BE2C (cell line): ENCODE results near the gene CALHM5.

Experiments
- DNase-seq: peaks from one replicate; pipeline ENCODE4 v3.0.0-alpha.2; 2020
- H3K27me3 ChIP-seq: fragments of 250-450 bp; sonication (Bioruptor Pico); 2 replicates; pipeline ENCODE4 v1.5.1; 2020; ENCODE audit warnings: mild to moderate bottlenecking
- H3K36me3 ChIP-seq: fragments of 250-450 bp; sonication (Bioruptor Pico); 2 replicates; pipeline ENCODE4 v1.5.1; 2020; ENCODE audit warnings: mild to moderate bottlenecking
- H3K4me1 ChIP-seq: fragments of 250-450 bp; sonication (Bioruptor Pico); 2 replicates; pipeline ENCODE4 v1.5.1; 2020
- H3K4me3 ChIP-seq: 2 replicates; pipeline ENCODE4 v1.5.1; 2011; ENCODE audit warnings: low read depth, low read length
- H3K9me3 ChIP-seq: fragments of 250-450 bp; sonication (Bioruptor Pico); 2 replicates; pipeline ENCODE4 v1.5.1; 2020
- TF ChIP-seq, protein P1 (sequence below): IDR thresholded peaks from 2 replicates; pipeline ENCODE4 v1.5.1; 2012; ENCODE audit warnings: mild to moderate bottlenecking, low read depth, low read length

CALHM5 gene

DNA sequence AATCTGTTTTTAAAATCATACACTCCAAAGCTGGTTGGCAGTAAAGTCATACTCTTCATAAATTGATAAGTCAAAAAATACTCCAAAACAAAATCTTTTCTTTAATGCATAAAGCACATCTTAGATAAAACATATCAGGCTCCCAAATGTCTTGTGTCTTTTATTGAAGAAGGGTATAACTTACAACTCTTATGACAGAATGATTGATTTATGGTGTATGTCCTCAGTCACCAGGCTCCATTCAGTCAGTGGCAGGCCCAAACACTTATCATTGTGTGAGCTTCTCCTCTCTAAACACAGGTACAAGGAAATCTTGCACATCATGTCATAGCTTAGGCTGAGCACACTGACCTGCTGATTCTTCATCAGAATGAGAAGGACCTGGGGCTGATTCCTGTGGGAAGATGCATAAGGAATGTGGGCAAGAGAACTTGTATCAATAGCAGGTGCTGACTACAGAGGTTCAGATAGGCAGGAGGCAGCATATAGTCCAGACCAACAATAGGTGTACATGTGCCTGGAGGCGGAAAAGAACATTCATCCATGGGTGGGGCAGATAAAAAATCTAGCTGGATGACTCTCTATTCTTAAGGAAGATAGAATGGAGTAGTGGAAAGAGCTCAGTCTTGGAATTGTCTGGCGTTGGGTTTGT is 1.9 kb downstream of the CALHM5 start:
- TF ChIP-seq, protein P1, sequence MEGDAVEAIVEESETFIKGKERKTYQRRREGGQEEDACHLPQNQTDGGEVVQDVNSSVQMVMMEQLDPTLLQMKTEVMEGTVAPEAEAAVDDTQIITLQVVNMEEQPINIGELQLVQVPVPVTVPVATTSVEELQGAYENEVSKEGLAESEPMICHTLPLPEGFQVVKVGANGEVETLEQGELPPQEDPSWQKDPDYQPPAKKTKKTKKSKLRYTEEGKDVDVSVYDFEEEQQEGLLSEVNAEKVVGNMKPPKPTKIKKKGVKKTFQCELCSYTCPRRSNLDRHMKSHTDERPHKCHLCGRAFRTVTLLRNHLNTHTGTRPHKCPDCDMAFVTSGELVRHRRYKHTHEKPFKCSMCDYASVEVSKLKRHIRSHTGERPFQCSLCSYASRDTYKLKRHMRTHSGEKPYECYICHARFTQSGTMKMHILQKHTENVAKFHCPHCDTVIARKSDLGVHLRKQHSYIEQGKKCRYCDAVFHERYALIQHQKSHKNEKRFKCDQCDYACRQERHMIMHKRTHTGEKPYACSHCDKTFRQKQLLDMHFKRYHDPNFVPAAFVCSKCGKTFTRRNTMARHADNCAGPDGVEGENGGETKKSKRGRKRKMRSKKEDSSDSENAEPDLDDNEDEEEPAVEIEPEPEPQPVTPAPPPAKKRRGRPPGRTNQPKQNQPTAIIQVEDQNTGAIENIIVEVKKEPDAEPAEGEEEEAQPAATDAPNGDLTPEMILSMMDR: no peak
- no peaks in the 10 kb centered on the region for H3K4me1 ChIP-seq
- no peaks in the 10 kb centered on the region for H3K9me3 ChIP-seq
- DNase-seq: no peak
- H3K27me3 ChIP-seq: no peaks in the 10 kb centered on the region
- no peak overlapping the region for H3K4me3 ChIP-seq
- no peaks in the 10 kb centered on the region for H3K36me3 ChIP-seq

DNA sequence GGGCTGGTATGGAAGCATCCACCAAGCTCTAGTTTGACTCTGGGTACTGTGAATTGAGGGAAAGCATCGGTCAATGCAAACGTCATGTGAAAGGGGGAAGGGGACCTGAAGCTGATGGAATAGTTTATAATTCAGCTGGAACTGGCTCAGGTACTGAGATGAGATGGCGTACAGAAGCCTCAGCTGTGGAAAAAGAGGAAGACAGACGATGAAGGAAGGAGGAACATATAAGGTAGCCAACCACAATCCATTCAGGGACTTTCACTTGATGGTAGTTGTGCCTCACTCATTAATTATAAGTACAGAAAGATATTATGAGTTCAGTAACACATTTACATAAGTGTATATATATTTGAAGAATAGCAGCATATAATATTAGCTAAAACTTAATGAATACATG is 2.7 kb downstream of the CALHM5 start:
- Histone ChIP-seq H3K27me3 (no peaks in the 10 kb centered on the region), H3K36me3 (no peaks in the 10 kb centered on the region), H3K9me3 (no peaks in the 10 kb centered on the region), H3K4me1 (no peaks in the 10 kb centered on the region), H3K4me3 (no peak overlapping the region)
- DNase-seq: no peak
- TF ChIP-seq, protein P1: no peak

DNA sequence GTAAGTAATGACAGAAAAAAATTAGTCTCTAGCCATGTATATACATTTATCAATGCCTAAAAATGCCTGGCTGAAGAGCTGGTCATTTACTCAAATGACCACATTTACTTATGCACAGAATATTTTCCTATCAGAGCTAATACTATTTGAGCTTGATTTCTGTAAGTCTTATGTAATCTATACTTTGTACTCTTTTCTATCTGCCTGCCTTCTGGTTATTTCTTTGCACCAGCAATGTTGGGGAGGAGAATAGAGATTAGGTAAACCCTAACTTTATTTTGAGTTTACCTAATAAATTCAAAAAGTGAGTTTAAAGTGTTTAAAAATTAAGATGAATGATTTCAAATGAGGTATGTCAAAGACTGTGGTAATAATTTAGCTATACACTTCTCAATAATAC is 3.7 kb downstream of the CALHM5 start:
- no peaks in the 10 kb centered on the region for H3K4me1 ChIP-seq
- DNase-seq: no peak
- no peaks in the 10 kb centered on the region for H3K27me3 ChIP-seq
- TF ChIP-seq, protein P1: no peak
- no peaks in the 10 kb centered on the region for H3K9me3 ChIP-seq
- no peaks in the 10 kb centered on the region for H3K36me3 ChIP-seq
- H3K4me3 ChIP-seq: no peak overlapping the region

DNA sequence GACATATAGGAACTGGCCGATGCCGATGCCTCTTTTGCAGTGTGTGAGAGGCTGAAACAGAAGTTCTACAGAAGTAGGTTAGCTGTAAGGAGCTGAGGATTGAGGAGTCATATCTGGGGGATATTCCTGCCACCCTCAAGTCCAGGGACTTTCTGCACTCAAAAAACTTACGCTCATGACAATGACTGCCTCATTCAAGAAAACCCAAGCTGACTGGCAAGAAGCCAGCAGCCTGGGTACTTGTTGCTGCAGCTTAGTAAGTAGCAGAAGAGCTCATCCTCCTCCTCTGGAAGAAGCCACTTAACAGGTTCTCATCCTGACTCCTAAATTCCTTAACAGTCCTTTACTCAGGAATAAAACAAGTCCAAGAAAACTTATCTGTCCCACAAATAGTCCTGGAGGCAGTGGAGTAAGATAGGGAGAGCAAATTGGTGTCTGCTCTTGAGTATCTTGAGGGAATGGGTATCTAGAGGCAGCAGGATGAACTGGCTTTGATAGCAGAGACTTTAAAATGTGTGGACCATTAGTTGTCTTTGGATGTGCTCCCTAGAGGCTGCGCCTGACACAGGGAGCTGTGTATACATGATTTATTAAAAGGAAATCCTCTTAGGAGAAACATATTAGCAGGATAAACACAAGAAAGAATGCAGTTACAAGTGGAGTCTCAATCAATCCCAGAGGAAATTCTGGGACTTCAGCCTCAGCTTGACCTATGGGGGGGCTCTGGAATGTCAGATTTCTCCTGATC is 7.4 kb downstream of the CALHM5 start:
- DNase-seq: peak; percentile 18
- Histone ChIP-seq H3K4me3 (no peak overlapping the region), H3K4me1 (peaks cover 7% of the 10 kb centered on the region), H3K36me3 (no peaks in the 10 kb centered on the region), H3K27me3 (no peaks in the 10 kb centered on the region), H3K9me3 (no peaks in the 10 kb centered on the region)
- TF ChIP-seq, protein P1: no peak

DNA sequence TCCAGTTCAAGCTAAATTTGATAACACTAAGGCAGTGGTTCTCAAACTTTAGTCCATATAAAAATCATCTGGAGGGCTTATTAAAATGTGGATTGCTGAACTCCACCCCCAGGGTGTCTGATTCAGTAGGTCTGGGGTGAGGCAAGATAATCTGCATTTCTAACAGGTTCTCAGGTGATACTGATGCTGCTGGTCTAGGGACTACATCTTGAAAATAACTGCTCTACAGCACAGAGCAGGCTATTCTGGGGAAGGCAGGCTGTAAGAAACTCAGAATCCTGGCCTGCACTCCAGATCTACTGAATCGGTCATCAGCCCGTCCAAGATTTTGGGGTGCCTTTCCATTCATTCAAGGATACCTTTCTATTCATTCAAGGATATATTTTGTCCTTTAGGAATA is 11.5 kb downstream of the CALHM5 start:
- H3K9me3 ChIP-seq: no peaks in the 10 kb centered on the region
- H3K4me3 ChIP-seq: no peak overlapping the region
- TF ChIP-seq, protein P1: no peak
- DNase-seq: no peak
- peaks cover 7% of the 10 kb centered on the region for H3K4me1 ChIP-seq
- H3K36me3 ChIP-seq: no peaks in the 10 kb centered on the region
- H3K27me3 ChIP-seq: no peaks in the 10 kb centered on the region

DNA sequence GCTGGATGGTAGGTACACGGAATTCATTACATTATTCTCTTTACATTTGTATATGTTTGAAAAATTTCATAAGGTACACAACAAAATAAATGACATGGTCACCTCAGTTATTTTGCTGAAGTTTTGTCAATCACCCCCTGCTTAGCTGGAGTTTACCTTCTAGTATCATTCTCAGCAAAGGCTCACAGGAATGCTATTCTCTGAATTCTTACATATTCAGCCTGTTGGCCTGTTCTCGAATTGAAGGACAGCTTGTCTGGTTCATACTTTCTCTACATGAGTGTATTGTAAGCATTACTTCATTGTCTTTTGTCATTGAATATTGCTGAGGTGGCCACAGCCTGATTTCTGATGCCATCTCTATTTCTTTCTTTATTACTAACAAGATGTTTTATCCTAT is 12.8 kb downstream of the CALHM5 start:
- DNase-seq: no peak
- Histone ChIP-seq H3K36me3 (no peaks in the 10 kb centered on the region), H3K27me3 (no peaks in the 10 kb centered on the region), H3K4me1 (peaks cover 7% of the 10 kb centered on the region), H3K4me3 (no peak overlapping the region), H3K9me3 (no peaks in the 10 kb centered on the region)
- TF ChIP-seq, protein P1: no peak
